GM12878 (cell line): ENCODE data around the gene TM4SF1. TPM values are rescaled to one million over a fixed set of nuclear protein-coding genes. Genes with fewer than 3 reads are reported as not detected.

ENCODE experiments used
- ATAC-seq: fragments of 200-7000 bp; cut with Tn5 transposase; 3 replicates; pipeline ENCODE4 v1.9.1; 2020; ENCODE audit warnings: mild to moderate bottlenecking, moderate library complexity
- BruUV-seq: library from RNA; stranded (reverse); fragments of 400-500 nt; replicated peaks from 2 replicates; lab custom pipeline; 2021; lab: Mats Ljungman, UMichigan
- CTCF ChIA-PET: fragments of 300-600 bp; sonication (Branson Sonifier 250); formaldehyde crosslinking; extraction: SDS; loops from one replicate; lab custom pipeline; 2021; ENCODE audit warnings: inconsistent platforms; lab: Yijun Ruan, JAX
- POLR2A ChIA-PET: fragments of 350-600 bp; formaldehyde crosslinking; extraction: SDS; loops from one replicate; lab custom pipeline; 2021; ENCODE audit warnings: inconsistent platforms; lab: Charles Lee
- RAD21 ChIA-PET: fragments of 300-600 bp; sonication (Branson Sonifier 250); formaldehyde crosslinking; loops from one replicate; lab custom pipeline; 2023; ENCODE audit warnings: antibody characterized with exemption; ENCODE audit not compliant: unreplicated experiment; lab: Charles Lee
- SMC1A ChIA-PET: fragments of 300-600 bp; sonication (Branson Sonifier 250); formaldehyde crosslinking; loops from one replicate; lab custom pipeline; 2023; ENCODE audit not compliant: unreplicated experiment, uncharacterized antibody; lab: Charles Lee
- DNase-seq: peaks from one replicate; pipeline ENCODE4 v3.0.0-alpha.2; 2011; ENCODE audit warnings: low read depth, low spot score
- FAIRE-seq: peaks from 3 replicates; lab custom pipeline; 2011; peaks lifted over from hg19 to GRCh38; lab: Jason Lieb, UNC
- H2AFZ ChIP-seq: 2 replicates; pipeline ENCODE4 v1.6.0; 2011; ENCODE audit warnings: low read depth, low read length, control low read depth; ENCODE audit not compliant: control insufficient read depth
- H3K27ac ChIP-seq: 2 replicates; pipeline ENCODE4 v1.5.1; 2011; ENCODE audit warnings: control low read depth; ENCODE audit not compliant: control insufficient read depth, insufficient read depth
- H3K27me3 ChIP-seq, 2 experiments: replicated peaks in 1 of 2; 2 replicates each; pipeline versions ENCODE4 v1.6.0 to v1.6.1; 2011; ENCODE audit warnings: low read length in 1 of 2; ENCODE audit not compliant: control insufficient read depth in 2 of 2, insufficient read depth in 2 of 2
- H3K36me3 ChIP-seq, 2 experiments: 2 replicates each; pipeline ENCODE4 v1.5.1; 2011; ENCODE audit warnings: low read length in 1 of 2; ENCODE audit not compliant: control insufficient read depth in 2 of 2, insufficient read depth in 2 of 2
- H3K4me1 ChIP-seq: 2 replicates; pipeline ENCODE4 v1.6.1; 2011; ENCODE audit warnings: mild to moderate bottlenecking, low read length, moderate library complexity, mixed read lengths; ENCODE audit not compliant: control insufficient read depth, insufficient read depth
- H3K4me2 ChIP-seq: 2 replicates; pipeline ENCODE4 v1.6.0; 2011; ENCODE audit warnings: control low read depth; ENCODE audit not compliant: control insufficient read depth, insufficient read depth
- H3K4me3 ChIP-seq: fragments of 200-600 bp; sonication (generic); 2 replicates; pipeline ENCODE4 v1.5.1; 2016
- H3K79me2 ChIP-seq: 2 replicates; pipeline ENCODE4 v1.6.0; 2011; ENCODE audit warnings: low read length; ENCODE audit not compliant: control insufficient read depth, insufficient read depth
- H3K9ac ChIP-seq: 2 replicates; pipeline ENCODE4 v1.8.0; 2011; ENCODE audit warnings: low read length, control low read depth, mixed read lengths; ENCODE audit not compliant: control insufficient read depth, insufficient read depth
- H3K9me3 ChIP-seq: replicated peaks from 3 replicates; pipeline ENCODE4 v1.5.1; 2011; ENCODE audit warnings: mild to moderate bottlenecking, low read length; ENCODE audit not compliant: control insufficient read depth, insufficient read depth
- H4K20me1 ChIP-seq: 2 replicates; pipeline ENCODE4 v1.6.0; 2011; ENCODE audit not compliant: control insufficient read depth, insufficient read depth
- BRCA1 ChIP-seq: IDR thresholded peaks from 2 replicates; pipeline ENCODE4 v1.6.1; 2011; ENCODE audit warnings: low read depth, low read length, improper control_type of control experiment
- ETV6 ChIP-seq, 2 experiments: fragments of 450-650 bp in 1 of 2; IDR thresholded peaks in 1 of 2; conservative IDR thresholded peaks in 1 of 2; 2 replicates each; pipeline ENCODE4 v1.6.1; 2014; ENCODE audit warnings: antibody characterized with exemption in 1 of 2, borderline replicate concordance in 1 of 2, low read depth in 1 of 2, mild to moderate bottlenecking in 1 of 2, moderate library complexity in 1 of 2
- NFXL1 ChIP-seq: fragments of 450-650 bp; IDR thresholded peaks from 2 replicates; pipeline ENCODE4 v1.6.1; 2017; ENCODE audit warnings: antibody characterized with exemption, mild to moderate bottlenecking, borderline replicate concordance
- SKIL ChIP-seq: fragments of 450-650 bp; IDR thresholded peaks from 2 replicates; pipeline ENCODE4 v1.6.1; 2017; ENCODE audit warnings: mild to moderate bottlenecking, low read depth, inconsistent platforms; ENCODE audit not compliant: poor library complexity, severe bottlenecking
- WGBS: methylation state at CpG from one replicate; pipeline ENCODE4 v1.1.6; 2016; ENCODE audit warnings: low lambda C conversion rate; ENCODE audit not compliant: insufficient replicate concordance, insufficient coverage; ENCODE audit errors: missing lambda C conversion rate; 5-methylcytosine and 5-hydroxymethylcytosine counted together
- in situ Hi-C: fragments of 300-500 bp; cut with MboI; formaldehyde crosslinking; loops from 9 replicates; pipeline ENCODE4 v1.14.3; 2018; ENCODE audit warnings: mixed read lengths
- intact Hi-C: fragments of 100-400 bp; cut with micrococcal nuclease; formaldehyde crosslinking; loops from one replicate; pipeline ENCODE4 v1.14.2; 2022; ENCODE audit not compliant: unreplicated experiment
- polyA plus RNA-seq, 11 experiments: library from polyadenylated mRNA; depleted of rRNA in 4 of 11; unstranded in 6 of 11; stranded (reverse) in 5 of 11; fragments of >200 nt; fragmentation: Nextera tagmentation in 4 of 11; fragmentation: Illumina TruSeq in 1 of 11; extraction: Ambion mirVana in 4 of 11; extraction: Trizol in 1 of 11; gene quantifications; 1 replicate in 1 of 11; 2 replicates in 10 of 11; pipeline versions ENCODE4 v1.2.1 to v1.2.3, GENCODE V29; 2011 to 2016; ENCODE audit warnings: inconsistent platforms in 2 of 11, missing spikeins in 2 of 11, low read depth in 1 of 11
- total RNA-seq, 4 experiments: library from RNA; depleted of rRNA in 3 of 4; stranded (reverse); fragments of >200 nt in 3 of 4; fragmentation: Illumina TruSeq in 1 of 4; extraction: Trizol in 1 of 4; gene quantifications; 2 replicates each; pipeline versions ENCODE4 v1.2.1 to v1.2.3, GENCODE V29; 2013 to 2021

Gene TM4SF1
- total and polyA plus RNA-seq, 10 of the 15 experiments (the other 5 are each of a cell fraction or from before 2014, with no cell fraction given): 0.05 to 1.2 TPM; not detected in 8

GRCh38 chr3:149330609-149331331, 46.7 kb downstream of the TM4SF1 start:
- H3K36me3 ChIP-seq: no peaks in the 10 kb centered on the region
- ChIA-PET RAD21 (no interaction called here), CTCF (interaction anchor here (1.6 kb wide), 1 partner anchor 142 kb away, joined by 4 read pairs; no protein-coding TSS in a partner anchor), SMC1A (interaction anchor here (1.1 kb wide), 1 partner anchor 42 kb away, joined by 3 read pairs; no protein-coding TSS in a partner anchor), POLR2A (no interaction called here)
- no peaks in the 10 kb centered on the region for H3K79me2 ChIP-seq
- in situ Hi-C loops: no loop called here
- no peaks in the 10 kb centered on the region for H3K9me3 ChIP-seq
- no peak overlapping the region for H3K27ac ChIP-seq
- no peak overlapping the region for H3K4me2 ChIP-seq
- no peak overlapping the region for H3K9ac ChIP-seq
- DNase-seq (no peak), FAIRE-seq (no peak), ATAC-seq (no peak)
- H3K4me3 ChIP-seq: no peak overlapping the region
- no peaks in the 10 kb centered on the region for H4K20me1 ChIP-seq
- WGBS: 0% methylated on average over 2 of the region's 2 CpGs
- no TSS peak for BruUV-seq
- intact Hi-C loops: loop anchor here (5.0 kb wide), 1 partner anchor 373 kb away; no protein-coding TSS in a partner anchor
- H3K27me3 ChIP-seq: no peaks in the 10 kb centered on the region; a peak in 2 of 4 replicates
- TF ChIP-seq SKIL (no peak), BRCA1 (no peak), NFXL1 (no peak), ETV6 (conservative IDR thresholded peaks at IDR 0.05 in 1 of 2, IDR thresholded peaks at IDR 0.05 in 1 of 2; ENCODE audit: borderline replicate concordance in 1 of 2, low read depth in 1 of 2) (no peak)
- H3K4me1 ChIP-seq: no peaks in the 10 kb centered on the region
- H2AFZ ChIP-seq: no peak overlapping the region
